ENCODE results near the gene ELMO3. TPM values are rescaled to one million over a fixed set of nuclear protein-coding genes. Genes with fewer than 3 reads are reported as not detected.

ELMO3 gene
- total and polyA plus RNA-seq, 2 donors (not counting 3 experiments of a cell fraction or from before 2014, with no cell fraction given), result 3.9 to 5.7 TPM

DNA sequence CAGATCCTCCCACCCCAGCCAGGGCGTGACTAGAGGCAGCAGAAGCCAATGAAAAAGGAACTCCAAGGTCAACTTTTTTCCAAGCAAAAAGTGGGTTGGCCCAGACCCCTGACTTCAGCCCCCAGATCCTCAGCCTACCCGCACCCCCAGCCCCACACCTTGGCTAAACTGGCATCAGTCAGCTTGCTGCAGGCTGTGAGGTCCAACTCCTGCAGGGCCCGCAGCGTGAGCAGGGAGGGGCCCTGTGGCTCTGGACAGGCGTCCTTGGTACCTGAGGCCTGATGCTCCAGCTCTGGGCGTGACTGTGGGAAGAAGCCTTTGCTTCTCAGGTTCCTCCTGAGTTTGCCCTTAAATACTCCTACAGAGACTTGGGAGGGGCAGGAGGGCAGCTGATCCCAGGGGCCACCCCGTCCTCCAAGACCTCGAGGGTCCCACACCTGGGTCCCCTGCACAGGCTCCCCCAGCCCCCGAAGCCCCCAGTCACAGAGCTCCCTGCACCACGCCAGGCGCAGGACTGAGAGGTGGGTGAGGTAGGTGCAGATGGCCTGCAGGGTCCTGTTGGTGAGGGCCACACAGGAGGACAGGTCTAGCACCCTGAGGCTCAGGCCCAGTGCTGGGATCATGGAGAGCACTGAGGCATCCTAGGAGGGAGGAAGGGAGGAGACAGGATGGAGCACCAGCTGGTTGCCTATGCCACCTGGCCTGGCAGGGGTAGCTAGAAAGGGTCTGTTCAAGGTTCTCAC is 9.4 kb downstream of the ELMO3 start:
- H3K9me3 ChIP-seq (replicated peaks; ENCODE audit: control insufficient read depth, insufficient read depth, low read length), result no peaks in the 10 kb centered on the region
- H3K9ac ChIP-seq (replicated peaks; ENCODE audit: extremely low read depth, insufficient read depth, low read length), result no peak overlapping the region
- H3K79me2 ChIP-seq (ENCODE audit: control insufficient read depth, insufficient read depth, low read length), result no peaks in the 10 kb centered on the region
- H3K27ac ChIP-seq (ENCODE audit: insufficient read depth, low read depth, low read length), result no peak overlapping the region
- CTCF ChIA-PET, result interaction anchor here (0.8 to 1.9 kb wide), 4 partner anchors 9 to 53 kb away, joined by 3 to 10 read pairs (median 3); partner anchors contain the start of gene ELMO3
- TF ChIP-seq EZH2 (IDR thresholded peaks at IDR 0.05; ENCODE audit: borderline replicate concordance, low read depth, low read length, severe bottlenecking), result no peak
- TF ChIP-seq, protein P1, sequence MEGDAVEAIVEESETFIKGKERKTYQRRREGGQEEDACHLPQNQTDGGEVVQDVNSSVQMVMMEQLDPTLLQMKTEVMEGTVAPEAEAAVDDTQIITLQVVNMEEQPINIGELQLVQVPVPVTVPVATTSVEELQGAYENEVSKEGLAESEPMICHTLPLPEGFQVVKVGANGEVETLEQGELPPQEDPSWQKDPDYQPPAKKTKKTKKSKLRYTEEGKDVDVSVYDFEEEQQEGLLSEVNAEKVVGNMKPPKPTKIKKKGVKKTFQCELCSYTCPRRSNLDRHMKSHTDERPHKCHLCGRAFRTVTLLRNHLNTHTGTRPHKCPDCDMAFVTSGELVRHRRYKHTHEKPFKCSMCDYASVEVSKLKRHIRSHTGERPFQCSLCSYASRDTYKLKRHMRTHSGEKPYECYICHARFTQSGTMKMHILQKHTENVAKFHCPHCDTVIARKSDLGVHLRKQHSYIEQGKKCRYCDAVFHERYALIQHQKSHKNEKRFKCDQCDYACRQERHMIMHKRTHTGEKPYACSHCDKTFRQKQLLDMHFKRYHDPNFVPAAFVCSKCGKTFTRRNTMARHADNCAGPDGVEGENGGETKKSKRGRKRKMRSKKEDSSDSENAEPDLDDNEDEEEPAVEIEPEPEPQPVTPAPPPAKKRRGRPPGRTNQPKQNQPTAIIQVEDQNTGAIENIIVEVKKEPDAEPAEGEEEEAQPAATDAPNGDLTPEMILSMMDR (IDR thresholded peaks at IDR 0.05; ENCODE audit: extremely low read depth in 1 of 2, insufficient read depth in 1 of 2, low read depth in 1 of 2, low read length in 2 of 2), result no peak
- TF ChIP-seq GATA2 (IDR thresholded peaks at IDR 0.05; ENCODE audit: insufficient read depth, insufficient read length, low read depth, low read length), result no peak
- TF ChIP-seq FOS (IDR thresholded peaks at IDR 0.05; ENCODE audit: borderline replicate concordance, insufficient read depth, low read length), result no peak
- no peak for TF ChIP-seq POLR2AphosphoS5 (IDR thresholded peaks at IDR 0.05; ENCODE audit: insufficient read depth, low read depth, low read length)
- TF ChIP-seq POLR2A (IDR thresholded peaks at IDR 0.05; ENCODE audit: low read depth, low read length), result no peak
- TF ChIP-seq, protein P2, sequence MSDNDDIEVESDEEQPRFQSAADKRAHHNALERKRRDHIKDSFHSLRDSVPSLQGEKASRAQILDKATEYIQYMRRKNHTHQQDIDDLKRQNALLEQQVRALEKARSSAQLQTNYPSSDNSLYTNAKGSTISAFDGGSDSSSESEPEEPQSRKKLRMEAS (IDR thresholded peaks at IDR 0.05; ENCODE audit: insufficient read depth, insufficient read length), result no peak
- TF ChIP-seq MYC (IDR thresholded peaks at IDR 0.05; ENCODE audit: low read depth, low read length), result no peak
- no peak for TF ChIP-seq JUN (IDR thresholded peaks at IDR 0.05; ENCODE audit: borderline replicate concordance, insufficient read depth, insufficient read length, low read depth)
- no peak overlapping the region for H3K4me2 ChIP-seq (ENCODE audit: insufficient read depth, low read length)
- intact Hi-C loops (cut with micrococcal nuclease), result no loop called here
- FAIRE-seq, result no peak
- POLR2A ChIA-PET, result no interaction called here
- peaks cover 0 to 10% of the 10 kb centered on the region in 2 experiments for H3K36me3 ChIP-seq (ENCODE audit: control insufficient read depth in 2 of 2, extremely low read depth in 1 of 2, insufficient read depth in 2 of 2, low read length in 2 of 2)
- DNase-seq (ENCODE audit: low read depth, low spot score), result no peak
- no peak overlapping the region for H2AFZ ChIP-seq (ENCODE audit: low read depth, low read length)
- H3K4me3 ChIP-seq (replicated peaks in 1 of 3; ENCODE audit: insufficient read depth in 1 of 3, low read depth in 1 of 3, low read length in 3 of 3), result no peak overlapping the region
- no peaks in the 10 kb centered on the region for H4K20me1 ChIP-seq (replicated peaks; ENCODE audit: control insufficient read depth, extremely low read depth, insufficient read depth, low read length)
- no peaks in the 10 kb centered on the region for H3K9me1 ChIP-seq (replicated peaks; ENCODE audit: control insufficient read depth, extremely low read depth, insufficient read depth, low read length)
- dilution Hi-C loops (cut with MboI; ENCODE audit: extremely low pct_ligation_motif_present, low sequenced_read_pairs), result no loop called here
- no TSS peak for BruUV-seq (replicated peaks)
- peaks cover 5% of the 10 kb centered on the region for H3K4me1 ChIP-seq (ENCODE audit: control insufficient read depth, extremely low read depth, insufficient read depth, low read length)
- no peaks in the 10 kb centered on the region for H3K27me3 ChIP-seq (ENCODE audit: control insufficient read depth in 2 of 2, insufficient read depth in 2 of 2, low read length in 2 of 2)

Data from endothelial cell of umbilical vein (primary cell).